Liver (tissue), 9 donors: ENCODE data around the gene WARS2. TPM values are rescaled to one million over a fixed set of nuclear protein-coding genes. Genes with fewer than 3 reads are reported as not detected.

Experiments
- DNase-seq: peaks from one replicate; pipeline ENCODE4 v3.0.0-alpha.2; 2017; ENCODE audit warnings: low spot score
- H3K27ac ChIP-seq, 2 donors: one replicate each; pipeline ENCODE4 v1.7.0; 2013; ENCODE audit warnings: inconsistent platforms in 2 of 2, low read length in 2 of 2, control low read depth in 1 of 2, low read depth in 1 of 2, mild to moderate bottlenecking in 1 of 2
- H3K27me3 ChIP-seq, 4 donors: one replicate each; pipeline versions ENCODE4 v1.6.1 to v1.7.0; 2013; ENCODE audit warnings: low read length in 3 of 4, inconsistent platforms in 1 of 4, mild to moderate bottlenecking in 1 of 4, moderate library complexity in 1 of 4; ENCODE audit not compliant: control insufficient read depth in 4 of 4, insufficient read depth in 4 of 4
- H3K36me3 ChIP-seq, 4 donors: one replicate each; pipeline versions ENCODE4 v1.6.1 to v1.7.0; 2013; ENCODE audit warnings: low read length in 3 of 4, mild to moderate bottlenecking in 3 of 4, low read depth in 1 of 4, moderate library complexity in 1 of 4; ENCODE audit not compliant: control insufficient read depth in 4 of 4, insufficient read depth in 3 of 4
- H3K4me1 ChIP-seq, 4 donors: one replicate each; pipeline versions ENCODE4 v1.6.1 to v1.7.0; 2013; ENCODE audit warnings: low read length in 3 of 4, mild to moderate bottlenecking in 3 of 4, moderate library complexity in 1 of 4; ENCODE audit not compliant: control insufficient read depth in 4 of 4, insufficient read depth in 4 of 4
- H3K4me3 ChIP-seq, 3 donors: one replicate each; pipeline versions ENCODE4 v1.6.1 to v1.7.0; 2013; ENCODE audit warnings: low read length in 3 of 3, control low read depth in 1 of 3, low read depth in 1 of 3, mild to moderate bottlenecking in 1 of 3
- H3K9ac ChIP-seq, 2 donors: one replicate each; pipeline ENCODE4 v1.7.0; 2013; ENCODE audit warnings: low read length in 2 of 2, mild to moderate bottlenecking in 2 of 2, moderate library complexity in 2 of 2, control low read depth in 1 of 2, low read depth in 1 of 2
- H3K9me3 ChIP-seq, 4 donors: one replicate each; pipeline versions ENCODE4 v1.6.1 to v1.7.0; 2013; ENCODE audit warnings: low read length in 3 of 4; ENCODE audit not compliant: control insufficient read depth in 4 of 4
- ATF3 ChIP-seq: IDR thresholded peaks from 2 replicates; pipeline ENCODE4 v1.6.1; 2016; ENCODE audit warnings: antibody characterized with exemption
- CTCF ChIP-seq: fragments of 150-350 bp; IDR thresholded peaks from 2 replicates; pipeline ENCODE4 v1.5.1; 2017; ENCODE audit warnings: improper control_type of control experiment, low read depth, low read length; ENCODE audit not compliant: missing input control
- EGR1 ChIP-seq, 2 donors: IDR thresholded peaks; 2 replicates each; pipeline ENCODE4 v1.6.1; 2016 to 2018; ENCODE audit warnings: antibody characterized with exemption in 2 of 2, low read depth in 2 of 2
- FOXA2 ChIP-seq: IDR thresholded peaks from 2 replicates; pipeline ENCODE4 v1.6.1; 2016; ENCODE audit warnings: antibody characterized with exemption
- GABPA ChIP-seq, 2 donors: IDR thresholded peaks in 1 of 2; conservative IDR thresholded peaks in 1 of 2; 2 replicates each; pipeline ENCODE4 v1.6.1; 2016; ENCODE audit warnings: antibody characterized with exemption in 2 of 2, mild to moderate bottlenecking in 1 of 2, moderate library complexity in 1 of 2
- HNF4A ChIP-seq, 2 donors: conservative IDR thresholded peaks; 2 replicates each; pipeline ENCODE4 v1.6.1; 2016; ENCODE audit warnings: antibody characterized with exemption in 2 of 2, mild to moderate bottlenecking in 2 of 2
- HNF4G ChIP-seq: IDR thresholded peaks from 2 replicates; pipeline ENCODE4 v1.6.1; 2016; ENCODE audit warnings: antibody characterized with exemption
- JUND ChIP-seq, 2 donors: IDR thresholded peaks; 2 replicates each; pipeline ENCODE4 v1.6.1; 2016; ENCODE audit warnings: antibody characterized with exemption in 2 of 2
- MAX ChIP-seq: IDR thresholded peaks from 2 replicates; pipeline ENCODE4 v1.6.1; 2016; ENCODE audit warnings: antibody characterized with exemption
- NR2F2 ChIP-seq: IDR thresholded peaks from 2 replicates; pipeline ENCODE4 v1.6.1; 2016; ENCODE audit warnings: antibody characterized with exemption
- REST ChIP-seq: IDR thresholded peaks from 2 replicates; pipeline ENCODE4 v1.6.1; 2016; ENCODE audit warnings: antibody characterized with exemption, mild to moderate bottlenecking
- TAF1 ChIP-seq: conservative IDR thresholded peaks from 2 replicates; pipeline ENCODE4 v1.6.1; 2016; ENCODE audit warnings: antibody characterized with exemption, mild to moderate bottlenecking
- YY1 ChIP-seq: IDR thresholded peaks from 2 replicates; pipeline ENCODE4 v1.6.1; 2016; ENCODE audit warnings: antibody characterized with exemption, mild to moderate bottlenecking
- WGBS: extraction: QIAGEN DNeasy Blood & Tissue Kit; methylation state at CpG from one replicate; pipeline ENCODE4 v1.1.7; 2013; 5-methylcytosine and 5-hydroxymethylcytosine counted together
- polyA plus RNA-seq, 2 donors: library from polyadenylated mRNA; stranded (reverse) in 1 of 2; unstranded in 1 of 2; fragments of 200-250 nt in 1 of 2; fragments of >200 nt in 1 of 2; fragmentation: Nextera tagmentation in 1 of 2; extraction: Ambion mirVana in 1 of 2; gene quantifications; one replicate each; pipeline versions ENCODE4 v1.2.1 to v1.2.3, GENCODE V29; 2013 to 2015
- total RNA-seq, 2 donors: library from RNA; depleted of rRNA; stranded (reverse); fragments of >200 nt; gene quantifications; one replicate each; pipeline ENCODE4 v1.2.3, GENCODE V29; 2014
- donor health status: healthy.
- donor health status: healthy.
- donor health status: healthy.
- donor health status: healthy.
- donor health status: healthy.

WARS2 gene
- total and polyA plus RNA-seq, 4 donors = 3.5 to 14.5 (median 7.0) TPM

- H3K27ac ChIP-seq = no peak overlapping the region
- TF ChIP-seq JUND (IDR thresholded peaks at IDR 0.05) (no peak), HNF4G (no peak), FOXA2 (no peak), EGR1 (IDR thresholded peaks at IDR 0.05; ENCODE audit: low read depth in 2 of 2) (no peak), MAX (no peak), REST (no peak), HNF4A (conservative IDR thresholded peaks at IDR 0.05) (no peak), CTCF (no peak)
- DNase-seq = no peak
- H3K4me3 ChIP-seq = no peak overlapping the region
- no peak overlapping the region for H3K9ac ChIP-seq
- H3K4me1 ChIP-seq = no peaks in the 10 kb centered on the region
- no peaks in the 10 kb centered on the region for H3K36me3 ChIP-seq
- H3K9me3 ChIP-seq = no peaks in the 10 kb centered on the region
- no peaks in the 10 kb centered on the region for H3K27me3 ChIP-seq
Measured at GRCh38 chr1:119052267-119052666, 88.2 kb downstream of the WARS2 start.

GRCh38 chr1:119048624-119049404 is 91.6 kb downstream of the WARS2 start:
- H3K36me3 ChIP-seq = no peaks in the 10 kb centered on the region

More at GRCh38 chr1:119048624-119049404, 91.6 kb downstream of the WARS2 start:
- no peak overlapping the region for H3K27ac ChIP-seq
- no peak for TF ChIP-seq TAF1
- TF ChIP-seq HNF4G = no peak
- TF ChIP-seq HNF4A (conservative IDR thresholded peaks at IDR 0.05) = no peak
- no peak for TF ChIP-seq FOXA2
- TF ChIP-seq GABPA (IDR thresholded peaks at IDR 0.05 in 1 of 2, conservative IDR thresholded peaks at IDR 0.05 in 1 of 2) = no peak
- no peak for TF ChIP-seq ATF3
- no peak for TF ChIP-seq EGR1 (IDR thresholded peaks at IDR 0.05; ENCODE audit: low read depth in 2 of 2)
- TF ChIP-seq MAX = no peak
- no peak for TF ChIP-seq YY1
- TF ChIP-seq NR2F2 = no peak
- no peak for DNase-seq
- H3K4me1 ChIP-seq = no peaks in the 10 kb centered on the region
- no peaks in the 10 kb centered on the region for H3K27me3 ChIP-seq
- no peaks in the 10 kb centered on the region for H3K9me3 ChIP-seq
- no peak overlapping the region for H3K4me3 ChIP-seq
- 97% methylated on average over 34 of the region's 34 CpGs for WGBS
- no peak overlapping the region for H3K9ac ChIP-seq
